Measurements from ENCODE around the gene PATL1.

Gene PATL1

GRCh38 chr11:59615120-59615636 is 53.7 kb downstream of the PATL1 start:
- DNase-seq (ENCODE audit: low read depth), result peak; percentile 34

GRCh38 chr11:59614277-59615119 is 54.3 kb downstream of the PATL1 start:
- no peak for DNase-seq (ENCODE audit: low read depth)

GRCh38 chr11:59611570-59612565 is 57.0 kb downstream of the PATL1 start:
- DNase-seq (ENCODE audit: low read depth), result no peak

GRCh38 chr11:59610289-59610688 is 58.5 kb downstream of the PATL1 start:
- DNase-seq (ENCODE audit: low read depth), result no peak

GRCh38 chr11:59607703-59608454 is 61.0 kb downstream of the PATL1 start:
- DNase-seq (ENCODE audit: low read depth), result no peak

GRCh38 chr11:59602432-59602831 is 66.4 kb downstream of the PATL1 start:
- DNase-seq (ENCODE audit: low read depth), result no peak

GRCh38 chr11:59601788-59602187 is 67.0 kb downstream of the PATL1 start:
- no peak for DNase-seq (ENCODE audit: low read depth)

GRCh38 chr11:59600636-59601035 is 68.2 kb downstream of the PATL1 start:
- DNase-seq (ENCODE audit: low read depth), result no peak

- no peak for DNase-seq (ENCODE audit: low read depth)
Measured at GRCh38 chr11:59600234-59600633, 68.6 kb downstream of the PATL1 start.

- DNase-seq (ENCODE audit: low read depth), result no peak
Measured at GRCh38 chr11:59598961-59599360, 69.9 kb downstream of the PATL1 start.
